Activated naive CD8-positive, alpha-beta T cell treated with anti-CD3 and anti-CD28 coated beads, Interleukin-2, amount 50 U/mL, for 24 hours (primary cell): ENCODE results near the gene FOXN3.
"Not testable (repeated sequence)": the region's sequence is repeated elsewhere in the genome, so short reads cannot be mapped to it uniquely, and the experiment has no call there.

Source experiments
- ATAC-seq: fragments of 150-1000 bp; cut with Tn5 transposase; one replicate; pipeline ENCODE4 v1.10.0; 2021
- DNase-seq: peaks from one replicate; pipeline ENCODE4 v3.0.0; 2021
- H3K27ac Mint-ChIP-seq: one replicate; pipeline ENCODE4 v1.8.0; 2021; ENCODE audit warnings: mild to moderate bottlenecking, mixed read lengths
- H3K27me3 Mint-ChIP-seq: one replicate; pipeline ENCODE4 v1.8.0; 2021; ENCODE audit warnings: mixed read lengths
- H3K36me3 Mint-ChIP-seq: one replicate; pipeline ENCODE4 v1.8.0; 2021; ENCODE audit warnings: low read depth, mixed read lengths
- H3K4me1 Mint-ChIP-seq: one replicate; pipeline ENCODE4 v1.8.0; 2021; ENCODE audit warnings: mixed read lengths
- H3K4me3 Mint-ChIP-seq: one replicate; pipeline ENCODE4 v1.8.0; 2021; ENCODE audit warnings: mild to moderate bottlenecking, moderate library complexity, mixed read lengths
- H3K9me3 Mint-ChIP-seq: one replicate; pipeline ENCODE4 v1.8.0; 2021; ENCODE audit warnings: mixed read lengths

FOXN3 gene

DNA sequence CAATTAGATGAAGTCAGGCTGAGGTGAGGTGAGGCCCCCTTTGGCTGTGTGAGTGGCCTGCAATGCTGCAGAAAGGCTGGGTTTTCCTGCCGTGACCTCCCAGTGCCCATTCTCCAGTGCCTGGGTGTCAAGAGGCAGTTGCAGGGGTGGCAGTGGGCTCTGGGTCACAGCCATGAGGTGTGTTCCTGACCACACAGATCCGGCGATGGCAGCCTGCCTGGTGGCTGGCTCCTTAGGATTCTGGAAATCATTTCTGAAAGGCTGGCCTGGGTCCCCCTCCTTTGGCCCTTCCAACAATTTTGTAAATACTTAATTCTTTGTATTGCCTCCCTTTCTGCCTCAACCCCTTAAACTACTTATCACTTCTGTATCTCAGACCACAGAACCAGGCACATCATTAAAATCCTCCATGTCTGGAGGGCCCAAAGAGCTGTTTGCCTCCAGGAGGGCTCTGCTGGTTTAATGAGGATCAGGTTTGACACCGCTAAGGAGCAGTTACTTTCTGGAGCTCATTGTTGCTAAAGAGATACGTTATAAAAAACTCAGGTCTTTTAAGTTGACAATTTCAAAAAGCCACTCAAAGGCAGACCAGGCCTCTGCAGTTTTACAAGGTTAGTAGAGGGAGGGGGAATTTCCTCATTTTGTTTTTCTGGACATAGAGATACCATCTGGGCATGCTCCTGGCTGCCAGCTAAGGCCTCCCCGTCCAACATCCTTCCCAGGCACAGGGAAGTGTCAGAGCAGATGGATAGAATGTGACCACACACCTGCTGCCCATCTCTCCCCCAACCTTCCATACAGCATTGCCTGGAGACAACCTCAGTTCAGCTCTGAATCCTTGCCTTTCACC lies 204.4 kb downstream of the FOXN3 start:
- DNase-seq, result no peak
- no peak overlapping the region for H3K27ac Mint-ChIP-seq
- H3K27me3 Mint-ChIP-seq, result no peaks in the 10 kb centered on the region

DNA sequence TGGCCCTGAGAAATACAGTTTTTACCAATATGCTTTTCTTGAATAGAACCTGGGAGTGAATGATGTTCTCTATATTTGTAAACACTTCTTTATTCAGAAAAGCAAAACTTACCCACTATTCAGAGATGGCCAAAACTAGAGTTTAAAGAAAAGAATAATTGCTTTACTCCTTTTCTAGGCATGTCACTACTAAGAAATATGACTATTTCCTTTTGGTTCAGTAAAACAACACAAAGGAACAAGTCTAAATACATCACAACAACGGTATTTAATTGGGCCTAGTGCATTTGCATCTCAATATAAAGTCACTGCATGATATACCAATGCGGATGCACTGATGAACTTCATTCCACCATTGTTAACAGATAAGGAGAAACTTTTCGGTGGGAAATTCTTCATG lies 207.5 kb downstream of the FOXN3 start:
- peaks cover 14% of the 10 kb centered on the region for H3K4me1 Mint-ChIP-seq
- ATAC-seq (no peak), DNase-seq (no peak)
- H3K4me3 Mint-ChIP-seq, result no peak overlapping the region
- H3K9me3 Mint-ChIP-seq, result no peaks in the 10 kb centered on the region
- no peaks in the 10 kb centered on the region for H3K27me3 Mint-ChIP-seq
- H3K27ac Mint-ChIP-seq, result no peak overlapping the region
- peaks cover 18% of the 10 kb centered on the region for H3K36me3 Mint-ChIP-seq

More for the DNA sequence above, 204.4 kb downstream of the FOXN3 start:
- ATAC-seq, result no peak
- H3K4me1 Mint-ChIP-seq, result peaks cover 3% of the 10 kb centered on the region
- H3K36me3 Mint-ChIP-seq, result peaks cover 10% of the 10 kb centered on the region
- H3K9me3 Mint-ChIP-seq, result no peaks in the 10 kb centered on the region
- H3K4me3 Mint-ChIP-seq, result no peak overlapping the region

DNA sequence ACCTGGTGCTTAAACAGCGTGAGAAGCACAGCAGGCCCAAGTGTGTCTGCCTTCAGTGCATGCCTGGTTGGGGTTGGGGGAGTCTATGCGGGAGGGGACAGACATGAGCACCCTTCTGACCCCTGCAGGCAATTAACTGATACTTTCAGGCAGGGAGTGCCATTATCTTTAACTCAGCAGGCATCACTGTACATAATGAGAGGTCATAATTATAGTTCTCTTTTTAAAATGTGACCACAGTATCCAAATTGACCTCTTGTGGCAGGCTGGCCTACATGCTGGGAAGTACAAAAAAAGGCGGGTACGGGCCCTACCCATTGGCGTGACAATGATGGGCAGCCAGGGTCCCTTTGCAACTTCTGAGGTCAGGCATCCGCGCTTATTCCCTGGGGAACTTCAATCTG lies 209.1 kb downstream of the FOXN3 start:
- no peak for ATAC-seq
- peaks cover 25% of the 10 kb centered on the region for H3K4me1 Mint-ChIP-seq
- no peak overlapping the region for H3K4me3 Mint-ChIP-seq
- H3K27ac Mint-ChIP-seq, result no peak overlapping the region
- no peaks in the 10 kb centered on the region for H3K9me3 Mint-ChIP-seq
- peaks cover 16% of the 10 kb centered on the region for H3K36me3 Mint-ChIP-seq
- no peaks in the 10 kb centered on the region for H3K27me3 Mint-ChIP-seq
- no peak for DNase-seq

DNA sequence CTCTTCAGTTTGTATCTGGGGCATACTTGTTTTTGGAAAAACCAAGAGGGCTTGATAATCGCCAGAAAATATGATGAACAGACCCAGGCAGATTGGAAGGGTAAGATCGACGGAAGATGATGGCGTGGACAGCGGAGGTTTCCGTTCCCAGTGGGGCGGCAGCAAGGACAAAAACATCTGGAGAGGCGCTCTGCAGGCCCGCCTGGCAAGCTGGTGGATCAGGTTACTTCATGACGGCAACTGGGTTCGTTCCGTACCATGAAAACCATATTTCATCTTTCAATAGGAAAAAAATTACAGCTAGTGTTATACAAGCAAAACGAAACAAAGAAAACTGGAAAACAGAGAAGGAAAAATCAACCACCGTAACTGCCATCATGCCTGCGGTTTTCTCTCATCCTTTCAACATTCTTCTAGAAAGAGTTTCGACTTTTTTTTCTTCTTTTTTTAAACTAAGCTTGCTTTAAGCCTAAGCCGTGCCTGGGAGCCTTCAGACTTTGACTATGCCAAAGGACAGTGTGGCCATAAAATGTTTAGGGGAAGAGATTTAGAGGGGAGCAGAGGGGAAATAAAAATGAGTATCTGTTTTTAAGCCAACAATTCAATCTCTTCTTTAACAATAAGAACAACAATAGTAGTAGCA lies 210.5 kb downstream of the FOXN3 start:
- ATAC-seq (no peak), DNase-seq (no peak)
- Mint-ChIP-seq H3K27me3 (no peaks in the 10 kb centered on the region), H3K36me3 (peaks cover 16% of the 10 kb centered on the region), H3K9me3 (no peaks in the 10 kb centered on the region), H3K4me3 (no peak overlapping the region), H3K4me1 (peaks cover 37% of the 10 kb centered on the region), H3K27ac (no peak overlapping the region)

DNA sequence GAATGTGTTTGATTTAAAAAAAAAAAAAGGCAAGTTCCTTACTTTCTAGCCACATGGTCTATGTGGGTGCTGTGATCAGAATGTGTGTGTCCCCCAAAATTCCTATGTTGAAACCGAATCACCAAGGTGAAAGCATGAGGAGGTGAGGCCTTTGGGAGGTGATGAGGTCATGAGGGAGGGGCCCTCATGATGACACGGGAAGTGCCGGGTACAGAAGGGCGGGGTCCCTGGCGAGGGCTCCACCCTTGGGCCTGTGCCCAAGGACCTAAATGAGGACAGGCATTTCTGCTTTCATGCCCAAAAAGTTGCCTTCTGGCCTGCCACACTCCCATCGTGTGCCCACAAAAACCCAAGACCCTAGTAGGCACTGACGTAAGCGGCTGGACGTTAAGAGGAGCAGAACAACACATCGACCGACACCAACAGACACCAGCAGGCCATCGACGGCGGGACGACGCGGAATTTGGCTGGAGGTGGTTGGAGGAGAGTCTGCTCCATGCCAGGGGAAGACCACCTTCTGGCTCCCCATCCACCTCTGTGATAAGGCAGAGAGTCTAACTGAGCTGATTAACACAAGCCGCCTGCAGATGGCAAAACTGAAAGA lies 211.8 kb downstream of the FOXN3 start:
- Mint-ChIP-seq H3K4me1 (peaks cover 46% of the 10 kb centered on the region), H3K27ac (no peak overlapping the region)

DNA sequence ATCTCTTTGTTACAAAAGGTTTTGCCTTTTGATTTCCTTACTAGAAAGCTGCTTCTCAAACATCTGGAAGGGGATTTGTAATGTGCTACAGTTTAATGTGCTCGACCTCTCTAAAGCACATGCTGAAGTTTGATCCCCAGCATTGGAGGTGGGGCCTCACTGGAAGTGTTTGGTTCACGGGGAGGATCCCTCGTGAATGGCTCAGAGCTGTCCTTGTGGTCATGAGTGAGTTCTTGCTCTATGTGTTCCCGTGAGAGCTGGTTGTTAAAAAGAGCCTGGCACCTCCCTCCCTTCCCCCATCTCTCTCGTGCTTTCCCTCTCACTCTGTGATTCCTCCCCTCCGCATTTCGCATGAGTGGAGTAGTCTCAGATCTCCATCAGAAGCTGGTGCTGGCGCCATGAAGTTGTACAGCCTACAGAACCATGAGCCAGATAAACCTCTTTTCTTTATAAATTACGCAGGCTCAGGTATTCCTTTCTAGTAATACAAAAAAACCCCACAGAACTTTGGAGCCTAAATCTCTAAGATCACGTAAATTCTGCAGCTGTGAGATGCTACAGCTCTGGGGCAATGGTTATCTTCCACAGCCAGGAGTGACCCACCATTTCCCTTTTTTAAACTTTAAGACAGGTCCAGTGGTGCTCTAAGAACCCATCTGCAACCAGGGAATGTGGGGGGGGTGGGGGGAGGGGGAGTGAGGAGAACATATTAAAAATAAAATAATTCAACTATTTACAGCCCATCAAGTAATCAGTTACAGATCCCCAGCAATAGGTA lies 214.4 kb downstream of the FOXN3 start:
- ATAC-seq (no peak), DNase-seq (no peak)
- Mint-ChIP-seq H3K4me3 (no peak overlapping the region), H3K27me3 (no peaks in the 10 kb centered on the region), H3K9me3 (peaks cover 4% of the 10 kb centered on the region), H3K27ac (peak overlapping the region; percentile 57), H3K36me3 (peaks cover 38% of the 10 kb centered on the region), H3K4me1 (peaks cover 64% of the 10 kb centered on the region)

More for the DNA sequence above, 211.8 kb downstream of the FOXN3 start:
- Mint-ChIP-seq H3K27me3 (no peaks in the 10 kb centered on the region), H3K36me3 (peaks cover 15% of the 10 kb centered on the region), H3K9me3 (no peaks in the 10 kb centered on the region), H3K4me3 (no peak overlapping the region)
- no peak for ATAC-seq
- no peak for DNase-seq

DNA sequence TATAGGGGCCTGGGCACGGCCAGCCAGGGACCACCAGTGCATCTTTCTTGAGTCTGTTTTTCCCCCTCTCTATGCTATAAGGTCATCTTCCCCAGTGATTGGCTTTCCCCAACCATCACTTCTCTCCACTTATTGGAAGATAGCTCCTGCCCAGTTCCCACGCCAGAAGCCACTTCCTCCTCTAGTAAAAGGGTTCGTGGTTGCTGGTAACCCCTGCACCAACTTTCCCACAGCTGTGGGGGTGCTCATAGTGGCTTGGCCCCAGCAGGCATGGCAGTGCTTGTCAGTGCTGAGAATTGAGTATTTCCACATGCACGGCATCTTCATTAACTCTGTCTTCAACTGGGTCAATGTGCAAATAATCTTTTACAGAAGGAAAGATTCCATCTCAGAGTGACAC lies 215.4 kb downstream of the FOXN3 start:
- Mint-ChIP-seq H3K27me3 (no peaks in the 10 kb centered on the region), H3K9me3 (peaks cover 4% of the 10 kb centered on the region), H3K4me1 (peaks cover 64% of the 10 kb centered on the region), H3K4me3 (no peak overlapping the region), H3K36me3 (peaks cover 43% of the 10 kb centered on the region), H3K27ac (peak overlapping the region; percentile 57)
- DNase-seq (peak; percentile 26), ATAC-seq (peak; percentile 33)

DNA sequence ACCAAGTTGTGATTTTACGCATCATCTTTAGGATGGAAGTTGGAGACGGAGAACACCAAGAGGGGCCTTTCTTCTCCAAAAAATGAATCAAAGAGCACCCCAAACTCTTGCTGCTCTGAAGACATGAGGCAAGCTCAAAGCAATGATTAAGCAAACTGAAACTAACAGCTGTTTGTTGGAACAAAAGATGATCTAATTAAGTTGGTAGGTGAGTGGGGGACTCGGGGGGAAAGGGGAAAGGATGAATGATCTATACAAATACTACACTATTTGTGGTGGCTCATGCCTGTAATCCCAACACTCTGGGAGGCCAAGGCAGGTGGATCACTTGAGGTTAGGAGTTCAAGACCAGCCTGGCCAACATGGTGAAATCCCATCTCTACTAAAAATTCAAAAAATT lies 217.7 kb downstream of the FOXN3 start:
- Mint-ChIP-seq H3K36me3 (peaks cover 38% of the 10 kb centered on the region), H3K27ac (peak overlapping the region; percentile 47), H3K4me1 (peaks cover 60% of the 10 kb centered on the region)
- ATAC-seq, result peak; percentile 31
- H3K4me3 Mint-ChIP-seq, DNase-seq, H3K9me3 Mint-ChIP-seq, H3K27me3 Mint-ChIP-seq: not testable (repeated sequence)

DNA sequence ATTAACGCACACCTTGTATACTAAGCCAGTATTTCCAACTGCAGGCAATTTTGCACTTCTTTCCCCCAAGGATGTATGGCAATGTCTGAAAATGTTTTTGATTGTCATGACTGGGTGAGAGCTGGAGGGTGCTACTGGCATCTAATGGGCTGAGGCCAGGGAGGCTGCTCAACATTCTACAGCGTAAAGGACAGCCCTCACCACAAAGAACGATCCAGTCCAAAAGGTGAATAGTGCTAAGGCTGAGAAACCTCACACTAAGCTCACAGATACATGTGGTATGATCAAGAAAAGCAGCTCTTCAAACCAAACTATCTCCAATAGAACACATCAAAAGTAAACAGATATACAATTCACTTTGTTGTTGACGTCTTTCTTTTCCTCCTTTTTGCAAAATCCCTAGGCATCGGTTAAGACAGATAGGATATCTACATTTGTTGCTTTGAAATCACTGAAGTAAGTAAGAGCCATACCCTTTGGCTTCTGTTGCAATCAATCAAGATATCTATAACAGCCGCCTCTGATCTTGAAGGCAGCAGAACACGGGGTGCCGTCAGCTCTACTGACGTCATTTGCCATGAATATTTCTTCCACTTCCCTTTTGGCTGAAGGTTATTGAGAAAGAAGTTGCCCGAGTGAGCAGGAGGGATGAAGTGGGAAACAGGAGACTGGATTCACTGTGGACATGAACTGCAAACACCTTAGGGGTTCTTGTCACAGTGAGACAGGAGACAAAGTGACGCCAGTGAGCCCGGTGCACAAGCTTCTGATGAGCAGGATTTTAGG lies 218.3 kb downstream of the FOXN3 start:
- peaks cover 4% of the 10 kb centered on the region for H3K9me3 Mint-ChIP-seq
- ATAC-seq (no peak), DNase-seq (no peak)
- no peak overlapping the region for H3K4me3 Mint-ChIP-seq
- peaks cover 38% of the 10 kb centered on the region for H3K36me3 Mint-ChIP-seq
- peak overlapping the region; percentile 47 for H3K27ac Mint-ChIP-seq
- H3K4me1 Mint-ChIP-seq, result peaks cover 56% of the 10 kb centered on the region
- H3K27me3 Mint-ChIP-seq, result no peaks in the 10 kb centered on the region

DNA sequence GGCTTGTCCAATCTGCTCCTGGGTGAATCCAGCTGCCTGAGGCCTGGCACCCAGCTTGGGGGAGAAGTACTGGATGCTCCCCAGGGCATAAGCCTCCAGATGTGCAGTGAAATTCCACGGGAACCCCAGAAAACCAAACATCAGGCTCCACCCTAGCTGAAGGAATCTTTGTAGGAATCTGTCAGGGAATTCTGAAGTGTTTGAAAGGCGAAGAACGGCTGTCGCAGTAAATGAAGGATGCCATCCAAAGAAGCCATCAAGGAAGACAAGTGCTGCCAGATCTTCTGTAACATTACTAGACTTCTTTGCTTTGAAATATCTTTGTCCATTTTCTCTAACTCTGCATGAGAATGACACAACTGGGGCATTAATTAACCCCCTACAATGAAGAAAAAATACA lies 219.4 kb downstream of the FOXN3 start:
- Mint-ChIP-seq H3K36me3 (peaks cover 38% of the 10 kb centered on the region), H3K4me1 (peaks cover 46% of the 10 kb centered on the region), H3K4me3 (no peak overlapping the region), H3K9me3 (peaks cover 4% of the 10 kb centered on the region), H3K27ac (no peak overlapping the region), H3K27me3 (no peaks in the 10 kb centered on the region)
- DNase-seq, result no peak
- ATAC-seq, result no peak

DNA sequence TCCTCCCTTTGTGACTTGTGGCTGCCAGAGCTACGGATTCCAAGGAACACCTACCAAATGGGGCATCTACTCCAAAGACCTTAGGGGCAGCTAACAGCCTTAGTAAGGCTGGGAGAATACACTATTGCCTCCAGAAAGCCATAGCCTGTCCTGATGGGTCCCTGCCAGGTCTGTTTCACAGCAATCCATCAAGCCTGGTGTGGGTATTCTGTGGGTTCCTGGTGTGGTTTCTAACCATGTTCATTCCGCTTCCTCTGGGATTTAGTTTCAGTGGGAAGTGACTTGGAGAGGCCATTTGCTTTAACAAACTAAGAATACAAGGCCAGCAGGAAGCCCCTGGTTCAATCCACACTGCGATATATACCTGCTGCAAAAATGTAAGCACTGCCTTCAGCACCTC lies 220.5 kb downstream of the FOXN3 start:
- no peaks in the 10 kb centered on the region for H3K27me3 Mint-ChIP-seq
- no peak overlapping the region for H3K4me3 Mint-ChIP-seq
- DNase-seq (no peak), ATAC-seq (no peak)
- H3K27ac Mint-ChIP-seq, result no peak overlapping the region
- peaks cover 35% of the 10 kb centered on the region for H3K4me1 Mint-ChIP-seq
- H3K9me3 Mint-ChIP-seq, result peaks cover 4% of the 10 kb centered on the region
- peaks cover 38% of the 10 kb centered on the region for H3K36me3 Mint-ChIP-seq

DNA sequence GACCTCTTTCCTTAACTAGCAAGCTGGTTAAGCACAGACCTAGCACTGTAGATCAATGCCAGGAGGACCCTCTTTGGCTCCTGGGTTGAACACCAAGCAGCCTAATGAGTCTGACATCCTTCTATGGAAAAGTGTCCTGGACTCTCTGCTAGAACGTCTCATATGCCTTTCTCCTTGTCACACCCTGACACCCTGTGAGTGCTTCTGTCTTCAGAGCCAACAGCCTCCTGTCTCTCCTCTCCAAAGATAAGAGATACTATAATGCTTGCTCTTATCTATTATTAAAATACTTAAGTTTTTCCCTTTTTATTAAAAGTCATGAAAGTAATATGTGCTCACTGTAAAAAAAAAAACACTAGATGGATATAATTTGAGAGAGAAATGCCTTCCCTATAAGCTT lies 222.7 kb downstream of the FOXN3 start:
- peaks cover 4% of the 10 kb centered on the region for H3K9me3 Mint-ChIP-seq
- peaks cover 37% of the 10 kb centered on the region for H3K36me3 Mint-ChIP-seq
- DNase-seq (no peak), ATAC-seq (no peak)
- H3K27me3 Mint-ChIP-seq, result no peaks in the 10 kb centered on the region
- H3K27ac Mint-ChIP-seq, result no peak overlapping the region
- H3K4me1 Mint-ChIP-seq, result peaks cover 21% of the 10 kb centered on the region
- H3K4me3 Mint-ChIP-seq, result no peak overlapping the region

DNA sequence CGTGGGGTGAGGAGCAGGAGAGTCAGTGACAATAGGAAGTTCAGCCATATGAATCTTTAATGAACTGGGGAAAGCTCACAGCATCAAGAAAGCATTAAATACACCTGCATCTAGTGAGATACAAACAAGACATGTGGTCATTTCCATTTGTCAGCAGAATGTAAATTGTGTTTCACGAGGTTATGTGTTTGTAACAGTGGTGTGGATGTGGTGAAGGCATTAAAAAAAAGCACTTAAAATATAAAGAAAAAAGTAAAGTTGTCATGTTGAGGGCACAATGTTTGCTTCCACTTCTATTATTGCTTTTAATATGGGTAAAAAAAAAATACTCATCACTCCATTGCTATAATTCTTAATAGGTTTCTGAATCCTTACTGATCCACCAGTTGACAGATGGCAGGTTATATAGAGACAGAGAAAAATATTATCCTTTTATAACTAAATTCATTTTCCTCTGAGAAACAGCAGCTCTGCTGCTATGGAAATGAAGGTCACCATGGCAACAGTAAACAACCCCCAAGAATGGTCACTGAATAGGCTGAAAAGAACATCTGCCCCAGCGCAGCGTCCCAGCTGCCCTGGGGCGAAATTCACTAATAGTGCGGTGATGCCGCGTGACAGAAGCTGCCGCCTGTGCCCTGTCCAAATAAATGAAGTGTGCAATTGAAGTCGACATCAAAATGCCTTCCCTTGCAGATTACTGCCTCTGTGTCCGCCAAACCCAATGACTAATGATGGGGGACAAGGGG lies 226.1 kb downstream of the FOXN3 start:
- ATAC-seq (no peak), DNase-seq (no peak)
- no peak overlapping the region for H3K27ac Mint-ChIP-seq
- no peak overlapping the region for H3K4me3 Mint-ChIP-seq
- H3K27me3 Mint-ChIP-seq, result no peaks in the 10 kb centered on the region
- peaks cover 19% of the 10 kb centered on the region for H3K36me3 Mint-ChIP-seq
- H3K9me3 Mint-ChIP-seq, result no peaks in the 10 kb centered on the region
- peaks cover 29% of the 10 kb centered on the region for H3K4me1 Mint-ChIP-seq
